ENCODE results near the gene RPL10. TPM values are rescaled to one million over a fixed set of nuclear protein-coding genes. Genes with fewer than 3 reads are reported as not detected.

RPL10 gene
- 1,898 TPM for total RNA-seq
- long read RNA-seq, transcript RPL10-201 (6 exons, 2,278 nt): major isoform, 1,103 of 1,222 reads
- long read RNA-seq, transcript RPL10-204 (7 exons, 2,318 nt): minor isoform, 49 of 1,222 reads
- long read RNA-seq, transcript RPL10-207 (7 exons, 657 nt): minor isoform, 8 of 1,222 reads
- long read RNA-seq, partial matches to known transcripts: 52 of 1,222 reads
- long read RNA-seq, other reads (novel, unspliced or antisense): 4 of 1,222 reads

DNA sequence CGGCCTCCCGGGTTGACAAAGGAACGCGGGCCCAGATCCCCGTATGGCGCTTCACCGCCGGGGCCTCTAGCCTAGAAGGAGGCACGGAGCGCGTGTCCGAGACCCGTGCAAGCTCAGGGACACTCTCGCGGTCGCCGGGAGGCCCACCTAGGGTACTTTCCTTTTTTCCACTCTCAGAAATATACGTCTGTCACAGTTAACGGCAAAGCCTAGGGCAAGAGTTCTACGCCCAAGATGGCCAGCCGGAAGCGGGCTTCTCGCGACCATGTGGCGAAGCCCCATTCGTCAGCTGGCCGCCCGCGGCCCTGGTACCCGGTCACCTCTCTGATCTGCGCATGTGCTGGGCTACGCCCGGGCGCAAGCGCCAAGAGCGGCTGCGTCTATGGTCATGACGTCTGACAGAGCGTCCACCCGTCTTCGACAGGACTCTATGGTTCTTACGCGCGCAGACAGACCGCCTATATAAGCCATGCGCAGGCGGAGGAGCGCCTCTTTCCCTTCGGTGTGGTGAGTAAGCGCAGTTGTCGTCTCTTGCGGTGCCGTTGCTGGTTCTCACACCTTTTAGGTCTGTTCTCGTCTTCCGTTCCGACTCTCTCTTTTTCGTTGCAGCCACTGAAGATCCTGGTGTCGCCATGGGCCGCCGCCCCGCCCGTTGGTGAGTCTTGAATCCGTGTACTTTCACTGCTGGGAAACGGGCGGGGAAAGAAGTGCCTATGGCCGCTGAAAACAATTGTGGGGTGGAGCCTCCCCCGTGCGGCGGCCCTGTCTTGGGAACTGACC lies at the start of gene RPL10:
Gene RPL10, plus strand, starts transcription at position 490 of the 780 bp plus-strand sequence. Its CDS starts 143 bp downstream, at position 633.
- ATAC-seq (peak; percentile 93), DNase-seq (peak; percentile 95)
- intact Hi-C loops (cut with micrococcal nuclease): no loop called here

DNA sequence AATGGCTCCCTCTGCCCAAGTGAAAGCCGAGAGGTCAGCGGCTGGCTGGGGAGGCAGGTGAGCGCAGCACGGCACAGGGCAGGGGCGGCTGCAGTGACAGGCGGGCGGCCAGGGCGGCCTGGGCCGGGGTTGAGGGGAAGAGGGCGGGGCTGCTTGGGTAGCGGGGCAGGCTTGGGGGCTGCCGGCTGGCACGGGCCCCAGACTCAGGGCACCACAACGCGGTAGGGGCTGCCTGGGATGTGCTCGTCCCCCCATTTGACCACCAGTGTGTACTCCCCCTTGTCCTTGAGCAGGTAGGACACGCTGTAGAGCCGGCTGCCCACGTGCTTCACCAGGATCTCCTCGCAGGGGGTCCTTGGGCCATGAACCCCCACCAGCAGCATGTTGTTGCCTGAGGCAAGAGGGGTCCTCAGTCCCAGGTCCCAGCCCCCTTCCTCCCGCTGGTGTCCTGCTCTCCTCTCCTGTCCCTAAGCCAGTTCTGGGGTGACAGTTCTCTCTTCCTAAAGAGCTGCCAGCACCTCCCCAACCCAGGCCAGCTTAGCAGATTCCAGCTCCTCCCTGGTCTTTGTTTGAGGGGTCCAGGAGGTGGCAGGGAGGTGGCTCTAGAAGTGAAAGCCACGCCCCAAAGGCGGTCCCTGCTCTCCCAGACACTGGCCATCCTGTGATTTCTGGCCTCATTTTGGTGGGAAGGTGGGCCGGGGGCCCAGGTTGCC lies 49.4 kb upstream of the RPL10 start:
- ATAC-seq (no peak), DNase-seq (peak; percentile 29)
- intact Hi-C loops (cut with micrococcal nuclease): no loop called here

DNA sequence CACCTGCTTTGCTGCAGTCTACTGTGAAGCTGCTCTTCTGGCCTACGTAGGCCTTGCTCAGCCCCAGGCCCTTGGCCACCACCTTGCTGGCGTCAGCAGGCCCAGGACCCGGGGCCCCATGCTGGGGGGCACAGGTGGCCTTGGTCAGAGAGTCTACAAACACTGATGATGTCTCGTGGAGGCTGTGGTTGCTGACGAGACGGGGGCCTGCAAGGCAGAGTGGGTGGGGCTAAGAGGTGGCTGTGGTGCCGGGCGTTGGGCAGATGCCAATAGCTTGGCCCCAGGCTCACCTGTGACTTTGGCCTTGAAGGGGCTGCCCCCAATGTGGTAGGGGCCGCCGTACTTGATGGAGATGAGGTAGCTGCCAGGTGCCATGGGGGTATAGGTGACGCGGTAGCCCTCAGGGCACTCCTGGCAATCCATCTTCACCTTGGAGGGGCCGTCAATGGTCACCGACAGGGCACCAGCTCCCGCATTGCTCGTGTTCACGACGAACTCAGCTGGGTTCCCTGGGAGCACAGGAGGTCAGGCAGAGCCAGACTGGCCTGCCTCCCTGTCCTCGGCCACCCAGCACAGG lies 48.7 kb upstream of the RPL10 start:
- peak; percentile 19 for DNase-seq
- ATAC-seq: no peak
- intact Hi-C loops (cut with micrococcal nuclease): no loop called here

DNA sequence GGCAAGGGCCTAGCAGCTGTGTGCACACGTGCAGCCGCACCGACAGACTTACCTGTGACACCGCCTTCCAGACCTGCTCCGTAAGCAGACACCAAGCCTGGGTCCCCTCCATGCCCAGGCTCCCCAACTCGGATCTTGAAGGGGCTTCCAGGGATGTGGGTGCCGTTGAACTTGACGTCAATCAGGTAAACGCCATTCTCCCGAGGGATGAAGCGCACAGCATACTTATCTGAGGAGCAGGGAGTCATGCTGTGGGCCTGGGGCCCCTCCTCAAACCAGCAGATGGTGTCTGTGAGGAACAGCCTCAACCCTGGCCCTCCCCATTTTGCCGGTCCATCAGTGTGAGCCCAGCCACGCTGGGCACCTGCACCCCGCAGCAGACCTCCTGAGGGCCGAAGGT lies 48.2 kb upstream of the RPL10 start:
- no peak for ATAC-seq
- intact Hi-C loops (cut with micrococcal nuclease): no loop called here
- peak; percentile 9 for DNase-seq

DNA sequence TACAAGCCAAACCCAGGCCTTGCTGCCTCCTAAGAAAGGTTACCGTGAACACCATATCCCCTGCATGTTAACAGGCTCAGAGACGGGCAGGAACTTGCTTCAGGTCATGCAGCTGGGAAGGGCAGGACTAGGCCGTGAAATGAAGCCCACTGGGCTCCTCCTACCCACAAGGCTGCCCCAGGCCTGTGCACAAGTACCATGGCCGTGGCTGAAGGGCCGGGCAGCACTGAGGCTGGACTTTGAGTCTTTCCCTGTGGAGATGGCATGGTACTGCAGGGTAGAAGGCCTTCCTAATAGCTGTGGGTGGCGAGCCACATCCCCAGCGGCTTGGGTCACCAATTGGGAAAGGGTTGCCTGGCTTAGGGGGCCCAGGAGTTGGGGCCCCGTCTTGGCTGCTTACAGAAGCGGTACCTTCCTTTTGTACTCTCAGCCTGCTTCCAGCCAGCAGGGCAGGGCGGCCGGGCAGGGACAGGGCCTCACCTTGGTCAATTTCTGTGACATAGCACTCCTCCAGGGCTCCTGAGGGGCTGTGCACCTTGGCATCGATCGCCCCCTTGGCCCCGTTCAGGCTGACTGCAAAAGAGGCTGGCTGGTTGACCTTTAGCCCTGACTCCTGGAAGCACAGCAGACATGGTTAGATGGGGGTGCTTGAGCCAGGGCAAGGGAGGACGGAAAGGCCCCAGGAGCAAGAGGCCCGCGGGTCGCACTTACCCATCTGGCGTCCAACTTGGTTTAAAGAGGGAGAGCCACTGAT lies 47.6 kb upstream of the RPL10 start:
- no peak for ATAC-seq
- peak; percentile 12 for DNase-seq
- intact Hi-C loops (cut with micrococcal nuclease): no loop called here

DNA sequence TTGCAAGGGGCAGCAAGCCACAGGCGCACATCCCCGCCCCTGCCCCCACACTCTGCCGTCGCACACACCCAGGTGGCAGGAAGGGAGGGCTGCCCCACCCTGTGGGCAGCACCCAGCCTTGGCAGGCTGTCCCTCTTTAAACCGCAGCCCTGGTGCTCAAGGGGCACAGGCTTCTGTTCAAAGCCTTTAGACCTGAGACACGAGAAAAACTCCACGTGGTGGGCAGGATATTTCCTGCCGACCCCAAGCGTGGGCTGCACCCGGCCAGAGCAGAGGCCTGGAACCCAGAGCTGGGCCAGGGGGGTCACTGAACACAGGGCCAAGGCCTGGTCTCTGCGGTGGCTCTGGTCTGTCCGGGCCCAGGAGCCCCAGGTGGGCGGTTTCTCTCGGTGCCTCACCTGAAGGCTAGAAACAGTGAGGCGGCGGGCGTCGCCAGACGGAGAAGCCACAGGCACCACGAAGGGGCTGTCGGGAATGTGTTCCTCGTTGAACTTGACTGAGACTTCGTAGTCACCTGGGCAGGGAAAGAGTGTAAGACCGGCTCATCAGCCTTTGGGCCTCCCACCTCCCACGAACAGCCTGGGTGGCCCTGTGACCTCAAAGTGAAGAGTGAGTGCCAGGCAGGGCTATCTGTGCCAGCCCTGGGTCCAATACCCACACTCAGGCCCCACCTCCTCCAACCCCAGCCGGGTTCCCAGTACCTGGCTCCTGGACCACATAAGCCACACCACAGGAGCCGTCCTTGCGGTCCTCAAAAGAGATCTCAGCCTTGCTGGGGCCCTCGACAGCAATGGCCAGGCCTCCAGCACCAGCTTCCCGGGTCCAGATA lies 46.8 kb upstream of the RPL10 start:
- ATAC-seq (no peak), DNase-seq (peak; percentile 25)
- intact Hi-C loops (cut with micrococcal nuclease): no loop called here

DNA sequence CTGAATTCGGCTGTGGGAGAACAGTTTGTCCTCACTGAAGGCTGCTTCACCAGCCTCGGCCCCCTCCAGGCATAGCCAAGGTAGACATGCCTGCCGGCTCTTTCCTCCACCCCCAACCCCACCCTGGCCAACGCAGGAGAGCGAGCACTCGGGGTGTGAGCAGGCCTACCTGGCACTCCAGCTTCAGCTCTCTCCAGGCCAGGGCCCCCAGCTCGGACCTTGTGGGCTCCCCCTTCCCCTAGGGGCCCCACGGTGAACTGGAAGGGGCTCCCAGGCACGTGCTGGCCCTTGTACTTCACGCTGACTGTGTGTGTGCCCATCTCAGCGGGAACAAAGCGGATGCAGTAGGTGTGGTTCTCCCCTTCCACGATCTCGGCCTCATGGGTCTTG lies 46.2 kb upstream of the RPL10 start:
- intact Hi-C loops (cut with micrococcal nuclease): no loop called here
- DNase-seq (no peak), ATAC-seq (no peak)

DNA sequence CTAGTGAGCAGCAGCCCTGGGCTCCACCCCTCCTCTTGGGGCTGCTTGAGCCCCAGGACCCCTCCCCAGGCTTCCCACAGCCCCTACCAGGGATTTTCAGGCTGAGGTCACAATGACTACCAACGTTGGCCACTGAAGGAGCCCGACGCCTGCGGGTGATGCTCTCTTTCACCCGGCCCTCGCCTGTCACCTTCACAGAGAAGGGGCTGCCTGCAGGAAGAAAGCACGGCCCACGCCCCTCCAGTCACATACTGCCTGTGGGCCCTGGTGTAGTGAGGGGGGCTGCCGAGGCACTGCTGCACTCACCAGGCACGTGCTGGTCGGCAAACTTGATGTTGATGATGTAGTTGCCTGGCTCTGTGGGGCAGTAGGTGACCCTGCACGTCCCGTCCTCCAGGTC lies 45.7 kb upstream of the RPL10 start:
- intact Hi-C loops (cut with micrococcal nuclease): no loop called here
- DNase-seq (peak; percentile 4), ATAC-seq (no peak)

DNA sequence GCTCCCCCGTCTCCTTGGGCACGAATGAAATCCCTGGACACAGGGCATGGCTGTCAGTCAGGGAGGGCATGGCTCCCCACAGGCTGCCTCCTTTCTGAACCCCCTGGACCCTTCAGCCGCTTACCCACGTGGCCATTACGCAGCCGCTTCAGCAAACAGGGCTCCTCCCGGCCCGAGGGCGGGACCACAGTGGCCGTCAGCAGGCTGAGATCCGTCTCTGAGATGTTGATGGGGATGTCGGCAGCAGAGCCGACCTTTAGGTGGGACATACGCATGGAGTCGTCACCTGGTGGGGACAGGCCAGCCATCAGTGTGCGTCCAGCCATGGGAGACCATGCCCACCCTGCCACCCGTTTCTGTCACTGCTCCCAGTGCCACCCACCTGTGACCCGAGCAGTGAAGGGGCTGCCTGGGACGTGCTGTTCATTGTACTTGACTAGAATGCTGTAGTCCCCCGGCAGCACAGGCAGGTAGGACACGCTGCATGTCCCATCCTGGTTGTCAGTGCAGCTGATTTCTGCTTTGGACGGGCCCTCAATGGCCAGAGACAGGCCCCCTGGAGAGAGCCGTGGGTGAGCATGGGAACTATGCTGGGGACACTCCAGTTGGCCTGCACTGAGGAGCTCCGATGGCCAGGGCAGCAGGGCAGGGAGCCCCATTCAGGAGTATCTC lies 44.9 kb upstream of the RPL10 start:
- no peak for ATAC-seq
- DNase-seq: peak; percentile 7
- intact Hi-C loops (cut with micrococcal nuclease): no loop called here

DNA sequence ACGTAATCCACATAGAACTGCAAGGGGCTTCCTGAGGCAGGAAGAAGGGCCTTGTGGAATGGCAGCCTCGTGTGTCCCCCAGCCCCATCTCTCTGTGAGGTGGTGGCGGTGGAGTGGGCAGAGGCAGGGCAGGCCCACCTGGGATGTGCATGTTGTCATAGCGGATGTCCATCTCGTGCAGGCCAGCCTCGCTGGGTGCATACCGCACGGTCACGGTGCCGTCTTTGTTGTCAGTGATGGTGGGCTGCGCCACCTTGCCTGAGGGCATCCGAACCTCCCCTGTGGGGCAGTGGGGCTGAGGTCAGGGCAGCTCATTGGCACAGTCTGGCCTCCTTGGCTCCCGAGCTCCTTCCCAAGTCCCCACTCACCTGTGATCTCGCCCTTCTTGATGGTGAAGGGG lies 44.2 kb upstream of the RPL10 start:
- intact Hi-C loops (cut with micrococcal nuclease): no loop called here
- ATAC-seq (no peak), DNase-seq (peak; percentile 15)

DNA sequence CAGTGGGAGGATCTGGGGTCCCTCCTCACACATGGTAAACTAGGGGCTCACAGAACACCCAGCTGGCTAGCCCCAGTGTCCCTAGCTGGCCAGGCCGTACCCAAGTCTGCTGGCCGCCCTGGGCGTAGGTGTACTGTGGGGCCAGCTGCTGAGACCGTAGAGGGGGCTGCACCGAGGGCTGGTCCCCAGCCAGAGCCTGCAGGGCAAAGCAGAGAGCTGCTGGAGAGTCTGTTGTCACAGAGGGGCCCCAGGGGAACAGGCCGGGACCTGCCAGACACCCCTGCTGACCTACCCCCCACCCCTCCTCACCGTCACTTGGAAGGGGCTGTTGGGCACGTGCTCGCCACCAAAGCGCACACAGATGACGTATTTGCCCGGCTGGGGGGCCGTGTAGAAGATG lies 43.7 kb upstream of the RPL10 start:
- DNase-seq (no peak), ATAC-seq (no peak)
- intact Hi-C loops (cut with micrococcal nuclease): no loop called here

DNA sequence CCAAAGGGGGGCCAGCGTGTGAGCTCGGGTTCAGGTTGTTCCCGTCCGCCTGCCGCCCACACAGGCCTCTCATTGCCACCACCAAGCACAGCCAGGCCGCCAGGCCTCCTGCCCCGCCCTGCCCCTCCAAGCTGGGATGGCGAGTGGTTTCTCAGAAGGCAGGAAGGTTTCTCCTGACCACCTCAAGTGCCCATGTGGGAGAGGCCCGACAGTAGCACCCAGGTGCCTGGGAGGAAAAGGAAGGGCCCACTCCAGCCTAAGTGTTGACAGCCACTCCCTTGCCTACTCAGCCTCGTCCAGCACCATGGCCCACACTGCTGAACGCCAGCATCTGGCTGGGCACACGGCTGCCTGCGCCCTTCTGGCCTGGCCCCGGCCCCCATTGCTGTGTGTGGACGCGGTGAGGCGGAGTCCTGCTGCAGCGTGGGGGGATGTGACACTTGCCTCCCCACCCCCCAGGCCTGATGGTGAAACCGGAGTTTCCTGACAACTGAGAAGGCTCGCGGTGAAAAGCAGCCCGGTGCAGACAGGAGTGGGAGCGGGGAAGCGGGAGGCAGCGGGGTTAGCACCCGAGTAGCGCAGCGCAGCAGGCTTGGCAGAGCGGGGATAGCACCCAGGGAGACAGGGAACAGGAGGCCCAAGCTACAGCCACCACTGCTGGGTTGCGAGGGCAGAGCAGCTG lies 42.9 kb upstream of the RPL10 start:
- intact Hi-C loops (cut with micrococcal nuclease): no loop called here
- ATAC-seq (no peak), DNase-seq (peak; percentile 11)

DNA sequence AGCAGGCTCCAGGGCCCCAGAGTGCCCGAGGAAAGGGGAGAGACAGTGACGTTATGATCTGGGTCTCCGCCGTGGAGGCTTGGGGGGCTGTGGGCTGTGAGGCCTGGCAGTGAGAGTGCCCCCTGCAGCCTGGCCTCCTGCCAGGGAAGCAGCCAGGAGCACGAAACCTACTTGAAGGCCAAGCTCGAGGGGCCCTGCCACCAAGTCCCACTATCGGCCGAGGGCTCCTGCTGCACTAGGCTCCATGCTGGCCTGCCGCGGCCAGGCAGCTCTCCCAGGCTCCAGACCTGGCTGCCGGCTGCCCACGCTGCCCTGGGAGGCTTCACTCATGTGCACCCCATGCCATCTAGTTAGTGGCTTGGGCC lies 42.4 kb upstream of the RPL10 start:
- intact Hi-C loops (cut with micrococcal nuclease): no loop called here
- DNase-seq (peak; percentile 44), ATAC-seq (no peak)

DNA sequence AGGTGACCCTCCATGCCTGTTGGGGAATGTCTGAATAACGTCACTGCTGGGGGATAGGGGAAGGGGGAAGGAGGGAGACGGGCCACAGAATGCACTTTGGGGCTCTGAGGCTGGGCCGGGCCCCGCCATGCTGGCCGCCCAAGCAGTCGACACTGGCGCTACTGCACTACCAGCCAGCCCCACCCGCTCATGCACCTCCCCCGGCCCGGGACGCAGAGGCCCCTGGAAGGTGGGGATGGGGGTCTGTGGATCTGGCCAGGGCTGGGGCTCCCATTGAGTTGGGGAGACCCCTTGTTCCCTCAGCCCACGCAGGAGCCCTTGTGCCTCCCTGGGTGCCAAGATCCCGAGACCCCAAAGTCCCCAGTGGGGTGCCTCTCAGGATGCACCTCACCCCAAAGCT lies 41.6 kb upstream of the RPL10 start:
- DNase-seq: no peak
- intact Hi-C loops (cut with micrococcal nuclease): no loop called here
- ATAC-seq: no peak

DNA sequence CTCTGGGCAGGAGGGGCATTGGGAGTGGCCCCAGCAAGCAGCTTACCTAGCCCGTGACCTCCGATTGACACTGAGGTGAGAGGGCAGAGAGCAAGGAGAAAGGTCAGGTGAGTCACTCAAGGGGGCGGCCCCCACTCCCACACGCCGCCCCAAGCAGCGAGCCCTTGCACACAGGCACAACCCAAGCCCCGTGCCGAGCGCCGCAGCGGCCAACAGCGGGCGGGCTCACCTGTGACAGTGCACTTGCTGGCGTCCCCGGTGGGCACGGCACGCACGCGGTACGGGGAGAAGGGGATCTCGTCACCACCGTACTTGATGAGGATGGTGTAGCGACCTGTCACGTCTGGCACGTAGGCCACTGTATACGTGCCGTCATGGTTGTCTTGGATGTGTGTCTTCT lies 41.0 kb upstream of the RPL10 start:
- intact Hi-C loops (cut with micrococcal nuclease): no loop called here
- ATAC-seq: no peak
- peak; percentile 23 for DNase-seq

DNA sequence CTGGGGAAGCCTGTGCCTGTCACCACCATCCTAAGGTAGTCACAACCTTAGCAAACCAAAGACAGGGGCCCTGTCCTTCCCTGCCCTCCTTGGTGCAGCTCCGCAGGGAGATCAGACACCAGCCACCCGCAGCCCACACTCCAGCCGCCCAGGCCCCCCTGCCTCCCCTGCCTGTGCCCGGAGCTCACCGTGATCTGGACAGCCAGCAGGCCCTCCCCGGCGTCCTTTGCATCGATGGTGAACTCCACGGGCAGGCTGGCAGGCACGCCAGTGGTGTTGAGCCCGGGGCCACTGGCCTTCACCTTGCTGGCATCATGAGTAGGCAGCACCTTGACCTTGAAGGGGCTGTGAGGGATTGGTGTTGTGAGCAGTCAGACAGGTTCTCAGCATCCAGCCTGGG lies 40.2 kb upstream of the RPL10 start:
- ATAC-seq (no peak), DNase-seq (peak; percentile 16)
- intact Hi-C loops (cut with micrococcal nuclease): no loop called here

DNA sequence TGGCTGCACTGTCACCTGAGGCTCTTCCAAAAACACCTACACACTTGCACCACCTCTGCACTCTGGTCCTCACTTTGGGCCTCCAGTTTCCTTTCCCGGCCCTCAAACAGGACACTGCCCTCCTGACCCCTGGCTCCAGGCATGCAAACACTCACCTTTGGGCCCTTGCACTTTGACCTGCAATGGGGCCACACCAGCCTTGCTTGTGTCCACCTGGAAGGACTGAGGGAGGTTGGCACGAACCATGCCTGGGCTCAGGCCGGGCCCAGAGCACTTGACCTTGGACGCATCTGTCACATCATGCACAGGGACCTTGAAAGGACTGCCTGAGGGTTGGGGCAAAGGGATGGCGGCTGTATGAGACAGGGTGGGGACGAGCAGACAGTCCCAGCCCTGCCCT lies 39.3 kb upstream of the RPL10 start:
- intact Hi-C loops (cut with micrococcal nuclease): no loop called here
- DNase-seq (no peak), ATAC-seq (no peak)
